Gastrocnemius medialis (tissue), 4 donors: ENCODE data around the gene PDGFD.

Experiments
- POLR2A ChIP-seq, 2 donors: fragments of 450-650 bp; IDR thresholded peaks; one replicate each; pipeline ENCODE4 v1.6.1; 2017; ENCODE audit warnings: antibody characterized with exemption in 2 of 2, mild to moderate bottlenecking in 2 of 2, moderate library complexity in 2 of 2
- TF ChIP-seq, protein P1 (sequence below), 5 experiments: fragments of 450-650 bp in 3 of 5; fragments of 200-600 bp in 2 of 5; sonication (generic) in 2 of 5; IDR thresholded peaks in 4 of 5; conservative IDR thresholded peaks in 1 of 5; 1 replicate in 4 of 5; 2 replicates in 1 of 5; pipeline ENCODE4 v1.5.1; 2016 to 2019; ENCODE audit warnings: antibody characterized with exemption in 5 of 5, mild to moderate bottlenecking in 3 of 5, moderate library complexity in 3 of 5

DNA sequence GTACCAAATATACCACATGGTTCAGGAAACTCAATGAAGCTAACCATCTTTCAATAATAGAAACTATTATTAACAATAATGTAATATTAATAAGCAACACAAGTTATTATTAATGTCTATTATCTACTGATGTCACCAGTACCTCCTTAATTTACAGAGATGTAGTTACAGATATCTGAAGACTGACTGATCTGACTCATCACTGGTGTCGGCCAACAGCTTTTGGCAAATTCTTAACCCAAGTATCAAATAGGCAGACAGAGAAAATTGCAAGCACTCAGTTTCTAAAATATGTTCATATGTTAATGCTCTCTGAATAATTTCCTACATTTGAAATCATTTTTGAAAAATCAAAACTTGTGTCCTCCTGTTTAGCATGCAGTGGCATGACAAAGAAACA is 227.9 kb downstream of the PDGFD start:
- TF ChIP-seq, protein P1, sequence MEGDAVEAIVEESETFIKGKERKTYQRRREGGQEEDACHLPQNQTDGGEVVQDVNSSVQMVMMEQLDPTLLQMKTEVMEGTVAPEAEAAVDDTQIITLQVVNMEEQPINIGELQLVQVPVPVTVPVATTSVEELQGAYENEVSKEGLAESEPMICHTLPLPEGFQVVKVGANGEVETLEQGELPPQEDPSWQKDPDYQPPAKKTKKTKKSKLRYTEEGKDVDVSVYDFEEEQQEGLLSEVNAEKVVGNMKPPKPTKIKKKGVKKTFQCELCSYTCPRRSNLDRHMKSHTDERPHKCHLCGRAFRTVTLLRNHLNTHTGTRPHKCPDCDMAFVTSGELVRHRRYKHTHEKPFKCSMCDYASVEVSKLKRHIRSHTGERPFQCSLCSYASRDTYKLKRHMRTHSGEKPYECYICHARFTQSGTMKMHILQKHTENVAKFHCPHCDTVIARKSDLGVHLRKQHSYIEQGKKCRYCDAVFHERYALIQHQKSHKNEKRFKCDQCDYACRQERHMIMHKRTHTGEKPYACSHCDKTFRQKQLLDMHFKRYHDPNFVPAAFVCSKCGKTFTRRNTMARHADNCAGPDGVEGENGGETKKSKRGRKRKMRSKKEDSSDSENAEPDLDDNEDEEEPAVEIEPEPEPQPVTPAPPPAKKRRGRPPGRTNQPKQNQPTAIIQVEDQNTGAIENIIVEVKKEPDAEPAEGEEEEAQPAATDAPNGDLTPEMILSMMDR (IDR thresholded peaks at IDR 0.05 in 4 of 5, conservative IDR thresholded peaks at IDR 0.05 in 1 of 5) = no peak
- TF ChIP-seq POLR2A (IDR thresholded peaks at IDR 0.05) = no peak
